HG02943 (cell line): ENCODE results near the gene KIF24.
"Not testable (repeated sequence)": the region's sequence is repeated elsewhere in the genome, so short reads cannot be mapped to it uniquely, and the experiment has no call there.

Experiments
- ATAC-seq: cut with Tn5 transposase; IDR thresholded peaks from one replicate; pipeline ENCODE4 v1.9.1; 2021; ENCODE audit warnings: mild to moderate bottlenecking, low read depth, moderate library complexity; ENCODE audit not compliant: unreplicated experiment

KIF24 gene

GRCh38 chr9:34333836-34334235 lies 4.8 kb upstream of the KIF24 start:
- ATAC-seq = no peak

DNA sequence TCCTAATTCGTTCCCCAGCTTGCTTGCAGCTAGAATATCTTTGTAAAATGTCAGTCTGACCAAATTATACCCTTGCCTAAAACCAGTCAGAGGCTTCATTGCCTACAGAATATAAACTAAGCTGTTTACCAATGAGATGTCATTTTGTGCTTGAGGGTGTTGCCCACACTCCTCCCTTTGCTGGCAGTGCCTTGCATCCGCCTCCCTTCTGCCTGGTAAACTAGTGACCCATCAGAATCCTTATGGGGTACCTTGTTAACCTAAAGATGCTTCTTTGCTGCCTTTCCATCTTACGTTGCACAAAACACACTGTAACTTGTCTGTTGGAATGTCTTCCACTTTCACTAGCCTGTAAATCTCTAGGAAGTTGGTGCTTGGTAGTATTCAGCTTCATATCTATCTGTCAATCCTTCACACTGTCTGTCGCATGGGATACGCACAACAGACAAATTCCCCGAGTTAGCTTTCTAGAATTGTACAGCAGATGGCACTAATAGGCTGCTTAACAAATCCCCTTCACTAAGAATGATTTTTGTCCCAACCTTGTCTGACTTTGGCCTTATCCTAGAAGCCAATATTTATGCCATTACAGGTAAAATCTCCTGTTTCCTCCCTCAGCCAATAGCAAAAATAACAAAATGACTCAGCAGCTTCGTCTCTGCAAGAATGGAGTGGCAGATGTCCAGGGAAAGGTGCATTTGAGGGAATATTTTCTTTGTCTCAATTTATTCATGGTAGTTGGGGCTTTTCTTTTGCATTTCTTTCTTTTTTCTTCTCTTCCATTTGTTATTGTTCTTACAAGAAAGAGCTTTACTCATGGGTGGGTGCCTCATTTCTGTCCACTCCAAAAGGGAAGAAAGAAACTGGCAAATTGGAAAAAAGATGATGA lies 3.3 kb upstream of the KIF24 start:
- no peak for ATAC-seq

DNA sequence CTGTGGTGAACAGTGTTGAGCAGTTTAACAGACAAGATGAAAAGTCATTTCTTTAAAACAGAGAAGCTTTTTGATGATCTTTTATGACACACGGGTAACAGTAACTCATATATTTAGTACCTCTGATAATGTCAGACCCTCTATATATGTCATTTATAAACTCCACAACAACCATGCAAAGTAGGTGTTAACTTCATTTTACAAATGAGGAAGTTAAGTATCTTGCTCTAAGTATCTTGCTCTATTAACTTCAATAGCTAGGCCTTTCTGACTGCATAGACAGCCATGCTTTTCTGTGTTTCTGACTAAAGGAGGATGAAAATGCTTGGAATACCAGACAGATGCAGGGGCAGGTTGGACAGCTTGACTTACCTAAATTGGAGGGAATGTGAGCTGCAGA lies 2.1 kb upstream of the KIF24 start:
- no peak for ATAC-seq

- no peak for ATAC-seq
These were observed 525 bp downstream of the KIF24 start for GRCh38 chr9:34328500-34328986.

DNA sequence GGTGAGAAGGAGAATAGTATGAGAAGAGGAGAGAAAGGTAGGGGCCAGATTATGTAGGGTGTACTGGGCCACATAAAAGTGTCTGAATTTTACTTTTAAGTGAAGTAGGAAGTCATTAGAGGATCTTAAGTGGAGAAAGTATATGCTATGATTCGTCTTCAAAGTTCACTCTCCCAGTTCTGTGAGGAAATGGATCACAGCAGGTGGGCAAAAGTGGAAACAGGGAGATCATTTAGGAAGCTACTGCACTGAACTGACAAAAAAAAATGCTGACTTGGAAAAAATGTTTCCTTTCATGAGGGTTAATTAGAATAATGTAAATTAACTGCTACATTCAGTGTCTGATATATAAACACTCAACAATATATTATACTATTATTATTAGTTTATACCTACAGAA lies 2.4 kb downstream of the KIF24 start:
- no peak for ATAC-seq

DNA sequence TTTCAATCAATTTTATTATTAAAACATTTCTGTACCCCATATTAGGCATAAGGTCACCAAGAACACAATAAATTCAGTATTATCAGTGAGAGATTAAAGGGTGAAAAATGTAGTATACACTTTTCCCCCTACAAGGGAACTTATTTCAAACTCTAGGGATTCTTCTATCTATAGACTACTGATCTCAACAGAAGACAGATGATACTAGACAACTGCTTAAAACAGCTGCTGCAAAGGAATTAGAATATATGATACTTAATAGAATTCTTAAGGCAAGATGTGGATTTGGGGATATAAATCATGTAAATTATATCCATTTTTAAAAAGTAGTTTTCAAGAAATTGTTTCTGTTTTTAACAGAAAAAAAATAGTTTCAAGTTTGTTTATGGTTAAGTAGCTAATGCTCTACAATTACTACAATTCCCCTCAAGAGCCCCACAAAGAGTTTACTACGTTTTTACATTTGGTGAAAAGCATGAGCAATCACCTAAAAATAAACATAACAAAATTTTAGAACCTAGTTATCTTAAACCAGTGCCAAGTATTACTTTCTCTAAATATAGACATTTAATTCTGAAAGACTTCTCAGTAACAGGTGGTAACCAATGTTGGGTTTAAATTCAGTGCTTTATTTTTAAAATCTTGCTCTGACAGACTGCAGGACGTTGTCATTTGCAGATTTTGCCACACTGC lies 6.0 kb downstream of the KIF24 start:
- no peak for ATAC-seq

- ATAC-seq = no peak
These were observed 7.6 kb downstream of the KIF24 start for GRCh38 chr9:34321451-34321850.

DNA sequence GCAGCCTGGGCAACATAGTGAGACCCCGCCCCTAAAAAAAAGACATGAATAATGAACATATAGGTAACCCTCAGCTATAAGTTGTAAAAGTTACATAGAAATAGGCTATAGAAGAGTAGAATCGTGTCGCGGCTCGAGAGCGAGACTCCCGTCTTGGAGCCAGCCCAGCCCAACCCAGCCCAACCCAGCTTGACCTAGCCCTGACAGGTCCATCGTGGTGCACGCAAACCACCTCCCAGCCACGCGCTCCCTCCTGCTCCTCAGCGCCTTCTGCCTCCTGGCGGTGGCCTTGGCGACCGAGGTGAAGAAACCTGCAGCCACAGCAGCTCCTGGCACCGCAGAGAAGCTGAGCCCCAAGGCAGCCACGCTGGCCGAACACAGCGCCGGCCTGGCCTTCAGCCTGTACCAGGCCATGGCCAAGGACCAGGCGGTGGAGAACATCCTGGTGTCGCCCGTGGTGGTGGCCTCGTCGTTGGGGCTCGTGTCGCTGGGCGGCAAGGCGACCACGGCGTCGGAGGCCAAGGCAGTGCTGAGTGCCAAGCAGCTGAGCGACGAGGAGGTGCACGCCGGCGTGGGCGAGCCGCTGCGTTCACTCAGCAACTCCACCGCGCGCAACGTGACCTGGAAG lies 10.8 kb downstream of the KIF24 start:
- no peak for ATAC-seq

GRCh38 chr9:34317436-34317835 lies 11.6 kb downstream of the KIF24 start:
- ATAC-seq = no peak

- no peak for ATAC-seq
These were observed 17.4 kb downstream of the KIF24 start for GRCh38 chr9:34311499-34312185.

DNA sequence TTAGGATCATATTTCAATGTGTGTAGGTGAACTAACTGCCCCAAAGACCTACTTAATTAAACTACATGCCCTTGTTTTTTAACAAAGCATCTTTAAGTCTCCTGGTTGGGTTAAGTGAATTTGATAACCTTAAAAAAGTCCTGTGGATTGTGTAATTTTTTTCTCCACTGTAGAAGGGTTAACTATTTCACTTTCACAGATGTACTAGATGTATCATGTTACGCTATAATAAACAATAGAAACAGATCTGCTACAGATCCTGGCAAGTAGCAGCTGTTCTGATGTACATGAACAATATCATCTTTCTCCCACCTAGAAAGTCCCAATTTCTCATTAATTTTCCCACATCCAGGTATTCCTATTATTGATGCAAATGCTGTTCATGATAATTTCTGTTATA lies 18.9 kb downstream of the KIF24 start:
- no peak for ATAC-seq

DNA sequence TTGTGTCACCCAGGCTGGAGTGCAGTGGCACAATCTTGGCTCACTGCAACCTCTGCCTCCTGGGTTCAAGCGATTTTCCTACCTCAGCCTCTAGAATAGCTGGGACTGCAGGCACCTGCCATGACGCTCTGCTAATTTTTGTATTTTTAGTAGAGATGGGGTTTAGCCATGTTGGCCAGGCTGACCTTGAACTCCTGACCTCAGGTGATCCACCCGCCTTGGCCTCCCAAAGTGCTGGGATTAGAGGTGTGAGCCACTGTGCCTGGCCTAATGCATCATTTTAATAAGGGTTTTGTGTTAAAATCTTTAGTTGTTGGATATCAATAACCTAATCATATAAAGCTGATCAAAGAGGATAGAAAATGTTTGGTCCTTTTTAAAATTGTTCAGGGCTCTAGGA lies 20.8 kb downstream of the KIF24 start:
- ATAC-seq = not testable (repeated sequence)

DNA sequence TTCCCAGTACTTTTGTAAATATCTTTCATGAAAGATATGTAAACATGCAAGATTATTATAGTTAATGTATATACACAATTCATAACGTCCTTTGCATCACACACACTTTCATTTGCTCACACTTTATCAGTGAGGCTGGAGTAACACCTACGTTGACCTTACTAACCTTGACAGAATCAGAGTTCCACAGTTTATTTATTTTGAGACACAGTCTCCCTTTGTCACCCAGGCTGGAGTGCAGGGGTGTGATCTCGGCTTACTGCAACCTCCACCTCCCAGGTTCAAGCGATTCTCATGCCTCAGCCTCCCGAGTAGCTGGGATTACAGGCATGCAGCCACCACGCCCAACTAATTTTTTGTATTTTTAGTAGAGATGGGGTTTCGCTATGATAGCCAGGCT lies 28.0 kb downstream of the KIF24 start:
- ATAC-seq = not testable (repeated sequence)

DNA sequence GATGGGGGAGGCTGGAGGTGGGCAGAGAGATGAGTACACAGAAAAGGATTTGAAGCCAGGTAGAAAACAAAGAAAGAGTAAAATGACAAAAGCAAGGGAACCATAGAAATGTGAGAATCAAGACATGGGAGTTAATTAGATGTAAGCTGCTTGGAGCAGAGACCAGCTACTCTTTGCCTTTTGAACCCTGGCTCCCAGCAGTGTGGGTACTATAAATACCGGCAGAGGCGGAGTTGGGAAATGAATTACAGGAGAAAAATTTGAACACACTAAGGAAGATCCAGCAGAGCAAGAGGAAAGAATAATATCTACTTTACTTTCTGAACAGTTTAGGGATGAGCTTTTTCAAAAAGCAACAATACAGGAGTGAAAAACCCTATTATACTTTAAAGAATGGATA lies 36.5 kb downstream of the KIF24 start:
- ATAC-seq = no peak

DNA sequence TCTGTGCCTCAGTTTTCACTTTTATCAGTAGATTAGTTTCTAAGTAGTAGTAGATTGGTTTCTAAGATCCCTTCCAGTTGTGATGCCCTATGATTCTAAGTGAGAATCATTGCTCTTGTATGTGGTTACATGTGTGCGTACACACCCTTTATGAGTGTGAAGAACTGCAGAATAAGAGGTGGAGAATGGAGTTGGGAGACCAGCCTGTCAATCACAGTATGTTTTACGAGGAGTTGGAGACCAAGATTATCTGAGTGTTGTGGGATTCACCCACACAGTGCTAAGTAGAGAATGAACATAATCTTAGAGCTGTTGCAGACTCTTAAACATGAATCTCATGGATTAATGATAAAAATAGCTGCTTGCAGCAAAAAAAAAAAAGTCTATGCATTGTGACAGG lies 37.6 kb downstream of the KIF24 start:
- ATAC-seq = no peak

- ATAC-seq = no peak
These were observed 38.0 kb downstream of the KIF24 start for GRCh38 chr9:34291023-34291422.

DNA sequence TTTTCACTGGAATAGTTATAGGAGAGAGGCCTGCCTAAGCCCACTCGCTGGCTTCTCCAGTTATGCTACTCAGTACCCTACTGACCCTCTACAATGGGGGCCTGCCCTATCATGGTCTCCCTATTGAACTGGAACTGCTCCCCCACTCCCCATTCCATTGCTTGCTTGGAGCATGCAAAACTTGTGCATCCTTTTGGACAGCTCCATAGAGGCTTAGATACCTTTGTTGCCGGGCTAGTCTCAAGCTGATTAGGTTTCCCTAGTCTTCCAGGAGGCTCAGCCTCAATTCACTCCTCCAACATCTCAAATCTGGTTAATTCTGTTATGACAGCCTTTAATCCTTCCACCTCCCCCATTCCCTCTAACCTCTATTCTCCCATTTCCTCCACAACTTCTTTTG lies 39.9 kb downstream of the KIF24 start:
- ATAC-seq = no peak

DNA sequence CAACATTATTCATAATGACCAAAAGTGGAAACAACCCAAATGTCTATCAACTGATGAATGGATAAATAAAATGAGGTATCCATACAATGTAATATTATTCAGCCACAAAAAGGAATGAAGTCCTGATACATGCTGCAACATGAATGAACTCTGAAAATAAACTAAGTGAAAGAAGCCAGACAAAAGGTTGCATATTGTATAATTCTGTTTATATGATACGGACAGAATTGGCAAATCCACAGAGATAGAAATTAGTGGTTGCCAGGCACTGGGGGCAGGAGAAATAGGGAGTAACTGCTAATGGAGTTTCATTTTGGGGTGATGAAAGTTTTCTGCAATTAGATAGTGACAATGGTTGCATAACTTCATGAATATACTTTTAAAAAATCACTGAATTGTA lies 47.0 kb downstream of the KIF24 start:
- no peak for ATAC-seq

GRCh38 chr9:34279411-34279810 lies 49.7 kb downstream of the KIF24 start:
- ATAC-seq = no peak
